BJ (cell line): ENCODE measurements around the gene TYRO3. TPM values are rescaled to one million over a fixed set of nuclear protein-coding genes. Genes with fewer than 3 reads are reported as not detected.

Experiments used
- CTCF ChIA-PET: fragments of 350-600 bp; formaldehyde crosslinking; extraction: SDS; loops from one replicate; lab custom pipeline; 2021; ENCODE audit warnings: antibody characterized with exemption, inconsistent platforms; lab: Yijun Ruan, JAX
- POLR2A ChIA-PET: fragments of 300-600 bp; sonication (Branson Sonifier 250); formaldehyde crosslinking; extraction: SDS; loops from one replicate; lab custom pipeline; 2021; ENCODE audit warnings: antibody characterized with exemption; lab: Charles Lee
- DNase-seq: peaks from one replicate; pipeline ENCODE4 v3.0.0-alpha.2; 2011; ENCODE audit warnings: low read depth
- H3K27me3 ChIP-seq: 2 replicates; pipeline ENCODE4 v1.6.0; 2011; ENCODE audit warnings: low read length; ENCODE audit not compliant: control insufficient read depth, insufficient read depth
- H3K36me3 ChIP-seq: 2 replicates; pipeline ENCODE4 v1.5.1; 2011; ENCODE audit warnings: low read length; ENCODE audit not compliant: control insufficient read depth, insufficient read depth
- H3K4me3 ChIP-seq: 2 replicates; pipeline ENCODE4 v1.5.1; 2011; ENCODE audit warnings: low read depth, mild to moderate bottlenecking, control low read depth, low read length
- polyA plus RNA-seq: library from polyadenylated mRNA; depleted of rRNA; stranded (reverse); fragments of >200 nt; gene quantifications from 2 replicates; pipeline ENCODE4 v1.2.3, GENCODE V29; 2011
- TF ChIP-seq, protein P1 (sequence below): IDR thresholded peaks from 2 replicates; pipeline ENCODE4 v1.5.1; 2011; ENCODE audit warnings: low read depth, mild to moderate bottlenecking, control low read depth, inconsistent platforms, low read length, moderate library complexity; ENCODE audit not compliant: insufficient read depth

The TYRO3 gene
- polyA plus RNA-seq, 1 experiment, result 18.8 TPM

GRCh38 chr15:41521614-41522013, 37.4 kb upstream of the TYRO3 start:
- POLR2A ChIA-PET, result no interaction called here
- Histone ChIP-seq H3K4me3 (no peak overlapping the region), H3K27me3 (no peaks in the 10 kb centered on the region), H3K36me3 (peaks cover 16% of the 10 kb centered on the region)
- TF ChIP-seq, protein P1, sequence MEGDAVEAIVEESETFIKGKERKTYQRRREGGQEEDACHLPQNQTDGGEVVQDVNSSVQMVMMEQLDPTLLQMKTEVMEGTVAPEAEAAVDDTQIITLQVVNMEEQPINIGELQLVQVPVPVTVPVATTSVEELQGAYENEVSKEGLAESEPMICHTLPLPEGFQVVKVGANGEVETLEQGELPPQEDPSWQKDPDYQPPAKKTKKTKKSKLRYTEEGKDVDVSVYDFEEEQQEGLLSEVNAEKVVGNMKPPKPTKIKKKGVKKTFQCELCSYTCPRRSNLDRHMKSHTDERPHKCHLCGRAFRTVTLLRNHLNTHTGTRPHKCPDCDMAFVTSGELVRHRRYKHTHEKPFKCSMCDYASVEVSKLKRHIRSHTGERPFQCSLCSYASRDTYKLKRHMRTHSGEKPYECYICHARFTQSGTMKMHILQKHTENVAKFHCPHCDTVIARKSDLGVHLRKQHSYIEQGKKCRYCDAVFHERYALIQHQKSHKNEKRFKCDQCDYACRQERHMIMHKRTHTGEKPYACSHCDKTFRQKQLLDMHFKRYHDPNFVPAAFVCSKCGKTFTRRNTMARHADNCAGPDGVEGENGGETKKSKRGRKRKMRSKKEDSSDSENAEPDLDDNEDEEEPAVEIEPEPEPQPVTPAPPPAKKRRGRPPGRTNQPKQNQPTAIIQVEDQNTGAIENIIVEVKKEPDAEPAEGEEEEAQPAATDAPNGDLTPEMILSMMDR, result no peak
- DNase-seq, result no peak
- CTCF ChIA-PET, result interaction anchor here (1.4 kb wide), 1 partner anchor 56 kb away, joined by 4 read pairs; no protein-coding TSS in a partner anchor

- CTCF ChIA-PET, result interaction anchor here (0.8 to 1.4 kb wide), 3 partner anchors 10 to 57 kb away, joined by 3 to 4 read pairs (median 4); no protein-coding TSS in a partner anchor
- Histone ChIP-seq H3K27me3 (no peaks in the 10 kb centered on the region), H3K36me3 (peaks cover 20% of the 10 kb centered on the region), H3K4me3 (no peak overlapping the region)
- POLR2A ChIA-PET, result no interaction called here
- TF ChIP-seq, protein P1, result no peak
- no peak for DNase-seq
Observed at GRCh38 chr15:41523097-41523496, 35.9 kb upstream of the TYRO3 start.

DNA sequence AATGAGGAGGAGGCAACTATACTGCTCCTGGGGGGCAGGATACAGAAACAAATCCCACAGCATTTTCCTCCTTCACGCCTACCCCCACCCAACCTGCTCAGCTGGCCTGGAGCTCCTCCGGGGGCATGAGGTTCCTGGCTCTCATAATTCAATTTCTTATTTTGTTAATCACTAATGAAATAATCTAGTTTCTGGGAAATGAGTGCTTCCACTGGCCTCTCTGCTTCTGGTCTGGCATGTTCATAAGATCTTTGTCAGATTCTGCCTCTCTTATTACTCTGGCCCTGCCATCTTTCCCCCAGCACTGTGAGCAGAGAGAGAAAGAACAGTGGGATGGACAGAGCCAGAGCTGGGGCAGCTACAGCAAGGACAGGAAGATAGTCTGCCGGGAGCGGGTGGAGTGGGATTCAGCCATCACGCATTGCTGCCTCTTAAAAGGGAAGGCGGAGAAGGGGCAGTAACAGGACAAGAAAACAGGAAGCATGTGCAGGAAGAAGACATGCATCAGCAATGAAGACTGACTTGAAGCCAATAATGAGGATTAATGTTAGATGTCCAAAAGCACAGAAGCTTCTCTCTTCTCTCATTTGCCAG, 28.6 kb upstream of the TYRO3 start:
- no peak for DNase-seq
- Histone ChIP-seq H3K27me3 (no peaks in the 10 kb centered on the region), H3K36me3 (peaks cover 33% of the 10 kb centered on the region), H3K4me3 (no peak overlapping the region)
- ChIA-PET POLR2A (no interaction called here), CTCF (interaction anchor here (1.8 kb wide), 1 partner anchor 10 kb away, joined by 3 read pairs; no protein-coding TSS in a partner anchor)
- TF ChIP-seq, protein P1, result no peak

- POLR2A ChIA-PET, result no interaction called here
- no peaks in the 10 kb centered on the region for H3K27me3 ChIP-seq
- CTCF ChIA-PET, result interaction anchor here (0.9 to 1.2 kb wide), 2 partner anchors 12 to 69 kb away, joined by 3 read pairs; no protein-coding TSS in a partner anchor
- H3K4me3 ChIP-seq, result no peak overlapping the region
- H3K36me3 ChIP-seq, result peaks cover 21% of the 10 kb centered on the region
- DNase-seq, result no peak
- TF ChIP-seq, protein P1, result no peak
Observed at GRCh38 chr15:41535544-41535943, 23.5 kb upstream of the TYRO3 start.

- CTCF ChIA-PET, result no interaction called here
- no peak overlapping the region for H3K4me3 ChIP-seq
- DNase-seq, result no peak
- H3K36me3 ChIP-seq, result peaks cover 14% of the 10 kb centered on the region
- TF ChIP-seq, protein P1, result no peak
- H3K27me3 ChIP-seq, result no peaks in the 10 kb centered on the region
- POLR2A ChIA-PET, result no interaction called here
Observed at GRCh38 chr15:41536866-41537265, 22.1 kb upstream of the TYRO3 start.
